H1 (cell line): ENCODE results near the gene MYBPC3. TPM values are rescaled to one million over a fixed set of nuclear protein-coding genes. Genes with fewer than 3 reads are reported as not detected.

Experiments
- CTCF ChIA-PET: fragments of 300-600 bp; sonication (Branson Sonifier 250); formaldehyde crosslinking; loops from one replicate; lab custom pipeline; 2021; ENCODE audit not compliant: partially characterized antibody; lab: Charles Lee
- POLR2A ChIA-PET: fragments of 300-600 bp; sonication (Branson Sonifier 250); formaldehyde crosslinking; loops from one replicate; lab custom pipeline; 2021; ENCODE audit warnings: inconsistent platforms; ENCODE audit not compliant: partially characterized antibody; lab: Charles Lee
- DNase-seq, 2 experiments: peaks; one replicate each; pipeline versions ENCODE4 v3.0.0 to v3.0.0-alpha.2; 2010 to 2022; ENCODE audit warnings: low spot score in 2 of 2, low read depth in 1 of 2, mixed read lengths in 1 of 2
- FAIRE-seq: peaks from 2 replicates; lab custom pipeline; 2011; peaks lifted over from hg19 to GRCh38; lab: Jason Lieb, UNC
- H2AFZ ChIP-seq: 2 replicates; pipeline ENCODE4 v1.8.1; 2012; ENCODE audit warnings: low read length, inconsistent platforms
- H2AK5ac ChIP-seq: 2 replicates; pipeline ENCODE4 v1.6.1; 2013; ENCODE audit warnings: low read depth, low read length
- H2BK120ac ChIP-seq: replicated peaks from 2 replicates; pipeline ENCODE3; 2013; ENCODE audit warnings: low read depth, low read length, inconsistent platforms
- H2BK12ac ChIP-seq: 2 replicates; pipeline ENCODE4 v1.6.1; 2013; ENCODE audit warnings: low read depth, low read length
- H2BK15ac ChIP-seq: 2 replicates; pipeline ENCODE4 v1.6.1; 2013; ENCODE audit warnings: low read length
- H2BK20ac ChIP-seq: 2 replicates; pipeline ENCODE4 v1.6.1; 2013; ENCODE audit warnings: low read length
- H2BK5ac ChIP-seq: 2 replicates; pipeline ENCODE4 v1.6.1; 2013; ENCODE audit warnings: low read depth, low read length
- H3K14ac ChIP-seq: 2 replicates; pipeline ENCODE4 v1.6.1; 2013; ENCODE audit warnings: inconsistent platforms; ENCODE audit not compliant: insufficient read length
- H3K18ac ChIP-seq: 2 replicates; pipeline ENCODE4 v1.6.1; 2013; ENCODE audit warnings: low read length; ENCODE audit errors: extremely low read depth
- H3K23ac ChIP-seq: 2 replicates; pipeline ENCODE4 v1.6.1; 2013; ENCODE audit warnings: inconsistent platforms; ENCODE audit not compliant: insufficient read length
- H3K23me2 ChIP-seq: 2 replicates; pipeline ENCODE4 v1.6.1; 2013; ENCODE audit warnings: low read depth, low read length
- H3K27ac ChIP-seq: 2 replicates; pipeline ENCODE4 v1.6.1; 2011; ENCODE audit warnings: low read depth, low read length, inconsistent platforms
- H3K27me3 ChIP-seq, 4 experiments: replicated peaks in 1 of 4; 1 replicate in 1 of 4; 2 replicates in 3 of 4; pipeline versions ENCODE4 v1.6.1 to v1.8.1; 2011 to 2013; ENCODE audit warnings: low read length in 3 of 4, mild to moderate bottlenecking in 3 of 4, inconsistent platforms in 2 of 4, mixed read lengths in 2 of 4, moderate library complexity in 1 of 4; ENCODE audit not compliant: control insufficient read depth in 3 of 4, insufficient read depth in 3 of 4; ENCODE audit errors: extremely low read depth in 1 of 4
- H3K36me3 ChIP-seq, 4 experiments: 2 replicates each; pipeline versions ENCODE4 v1.6.1 to v1.8.1; 2011 to 2013; ENCODE audit warnings: mild to moderate bottlenecking in 4 of 4, low read length in 3 of 4, moderate library complexity in 2 of 4, control low read depth in 1 of 4, inconsistent platforms in 1 of 4; ENCODE audit not compliant: insufficient read depth in 4 of 4, control insufficient read depth in 2 of 4
- H3K4ac ChIP-seq: replicated peaks from 2 replicates; pipeline ENCODE3; 2013; ENCODE audit warnings: low read length, low read depth, mixed read lengths, inconsistent platforms; ENCODE audit not compliant: insufficient read length
- H3K4me1 ChIP-seq, 4 experiments: replicated peaks in 1 of 4; 1 replicate in 1 of 4; 2 replicates in 3 of 4; pipeline versions ENCODE4 v1.6.1 to v1.8.1; 2011 to 2013; ENCODE audit warnings: low read length in 3 of 4, inconsistent platforms in 2 of 4, mixed read lengths in 1 of 4; ENCODE audit not compliant: insufficient read depth in 4 of 4, control insufficient read depth in 3 of 4
- H3K4me2 ChIP-seq, 2 experiments: 2 replicates each; pipeline versions ENCODE4 v1.6.1 to v1.8.1; 2011 to 2013; ENCODE audit warnings: low read depth in 2 of 2, low read length in 2 of 2, control low read depth in 1 of 2, inconsistent platforms in 1 of 2, mild to moderate bottlenecking in 1 of 2; ENCODE audit not compliant: insufficient read depth in 1 of 2
- H3K4me3 ChIP-seq, 4 experiments: fragments of 200-600, 300-600 bp in 1 of 4; sonication (generic), shearing (Covaris generic), sonication (Bioruptor Twin) in 1 of 4; 2 replicates each; pipeline versions ENCODE4 v1.5.1 to v1.8.1; 2011 to 2016; ENCODE audit warnings: low read length in 4 of 4, low read depth in 3 of 4, control low read depth in 2 of 4, inconsistent platforms in 2 of 4, mild to moderate bottlenecking in 2 of 4, mixed read lengths in 1 of 4, moderate library complexity in 1 of 4; ENCODE audit not compliant: insufficient read depth in 2 of 4; ENCODE audit errors: extremely low read depth in 1 of 4
- H3K56ac ChIP-seq: replicated peaks from 2 replicates; pipeline ENCODE3; 2013; ENCODE audit warnings: low read depth, mild to moderate bottlenecking, mixed read lengths, low read length, inconsistent platforms; ENCODE audit not compliant: insufficient read length
- H3K79me1 ChIP-seq: 2 replicates; pipeline ENCODE4 v1.6.1; 2013; ENCODE audit warnings: low read depth, low read length, control low read depth
- H3K79me2 ChIP-seq, 2 experiments: 2 replicates each; pipeline versions ENCODE4 v1.6.1 to v1.8.1; 2012 to 2013; ENCODE audit warnings: low read length in 2 of 2, mild to moderate bottlenecking in 2 of 2, inconsistent platforms in 1 of 2; ENCODE audit not compliant: insufficient read depth in 2 of 2, control insufficient read depth in 1 of 2
- H3K9ac ChIP-seq, 4 experiments: replicated peaks in 1 of 4; 1 replicate in 1 of 4; 2 replicates in 3 of 4; pipeline versions ENCODE4 v1.6.1 to v1.8.1; 2011 to 2013; ENCODE audit warnings: low read depth in 3 of 4, low read length in 3 of 4, control low read depth in 2 of 4, mild to moderate bottlenecking in 2 of 4, moderate library complexity in 2 of 4, inconsistent platforms in 1 of 4; ENCODE audit errors: extremely low read depth in 1 of 4
- H3K9me3 ChIP-seq, 2 experiments: 2 replicates each; pipeline versions ENCODE4 v1.6.1 to v1.8.1; 2012 to 2013; ENCODE audit warnings: mild to moderate bottlenecking in 2 of 2, moderate library complexity in 2 of 2, control low read depth in 1 of 2, inconsistent platforms in 1 of 2, low read depth in 1 of 2, low read length in 1 of 2, mixed read lengths in 1 of 2; ENCODE audit not compliant: insufficient read depth in 2 of 2
- H4K20me1 ChIP-seq, 2 experiments: replicated peaks in 1 of 2; 2 replicates each; pipeline versions ENCODE3 to v1.8.1; 2011 to 2013; ENCODE audit warnings: inconsistent platforms in 2 of 2, low read length in 2 of 2, mild to moderate bottlenecking in 1 of 2; ENCODE audit not compliant: insufficient read depth in 2 of 2, control insufficient read depth in 1 of 2
- H4K5ac ChIP-seq: 2 replicates; pipeline ENCODE4 v1.6.1; 2013; ENCODE audit warnings: low read length, low read depth, mixed read lengths, inconsistent platforms; ENCODE audit not compliant: insufficient read length
- H4K8ac ChIP-seq: 2 replicates; pipeline ENCODE4 v1.8.0; 2013; ENCODE audit warnings: mild to moderate bottlenecking, moderate library complexity, low read length, inconsistent platforms; ENCODE audit not compliant: insufficient read depth; ENCODE audit errors: extremely low read depth
- H4K91ac ChIP-seq: replicated peaks from 2 replicates; pipeline ENCODE3; 2013; ENCODE audit warnings: low read length, mixed read lengths, inconsistent platforms; ENCODE audit not compliant: insufficient read length
- CTBP2 ChIP-seq: IDR thresholded peaks from 2 replicates; pipeline ENCODE4 v1.7.0; 2011; ENCODE audit warnings: borderline replicate concordance, mild to moderate bottlenecking, moderate library complexity, mixed read lengths, low read length; ENCODE audit not compliant: insufficient read depth, insufficient read length
- JUND ChIP-seq: IDR thresholded peaks from 2 replicates; pipeline ENCODE4 v1.6.1; 2011; ENCODE audit warnings: mild to moderate bottlenecking, improper control_type of control experiment, low read length
- KDM4A ChIP-seq: IDR thresholded peaks from one replicate; pipeline ENCODE4 v1.7.1; 2012; ENCODE audit warnings: low read depth, mild to moderate bottlenecking, moderate library complexity, low read length, inconsistent platforms; ENCODE audit not compliant: severe bottlenecking
- PHF8 ChIP-seq: fragments of 200-600 bp; sonication (generic); conservative IDR thresholded peaks from 2 replicates; pipeline ENCODE4 v1.7.1; 2012; ENCODE audit warnings: low read depth, mild to moderate bottlenecking, inconsistent platforms, low read length, moderate library complexity
- POLR2AphosphoS5 ChIP-seq: IDR thresholded peaks from 2 replicates; pipeline ENCODE4 v1.6.1; 2011; ENCODE audit warnings: low read depth, low read length
- POU5F1 ChIP-seq: IDR thresholded peaks from 2 replicates; pipeline ENCODE4 v1.6.1; 2011; ENCODE audit warnings: low read depth, mild to moderate bottlenecking, low read length, moderate library complexity
- SP1 ChIP-seq: IDR thresholded peaks from 2 replicates; pipeline ENCODE4 v1.6.1; 2011; ENCODE audit warnings: low read depth, low read length
- WGBS, 2 experiments: shearing (Covaris generic) in 1 of 2; methylation state at CpG; one replicate each; pipeline versions ENCODE4 v1.1.6 to v1.1.7; 2013 to 2015; ENCODE audit warnings: low lambda C conversion rate in 2 of 2, mixed read lengths in 2 of 2, inconsistent platforms in 1 of 2, low coverage in 1 of 2, missing lambda C conversion rate in 1 of 2; ENCODE audit not compliant: insufficient replicate concordance in 2 of 2, insufficient coverage in 1 of 2, insufficient read length in 1 of 2; ENCODE audit errors: extremely low coverage in 1 of 2, missing lambda C conversion rate in 1 of 2; 5-methylcytosine and 5-hydroxymethylcytosine counted together
- polyA plus RNA-seq, 7 experiments: library from polyadenylated mRNA; depleted of rRNA in 3 of 7; stranded (reverse) in 5 of 7; unstranded in 2 of 7; fragments of >200 nt in 5 of 7; fragments of 200-250 nt in 2 of 7; gene quantifications; 1 replicate in 5 of 7; 2 replicates in 1 of 7; 4 replicates in 1 of 7; pipeline versions ENCODE4 v1.2.1 to v1.2.3, GENCODE V29; 2011 to 2013; ENCODE audit warnings: missing spikeins in 2 of 7, mixed read lengths in 2 of 7
- total RNA-seq: library from RNA; stranded (reverse); fragmentation: NEBNext Ultra II Directional; extraction: Animal tissue kit (Norgen Biotek cat#: 25700); gene quantifications from 2 replicates; pipeline ENCODE4 v1.2.1, GENCODE V29; 2021
- TF ChIP-seq, protein P1 (sequence below), 3 experiments: IDR thresholded peaks; 1 replicate in 2 of 3; 2 replicates in 1 of 3; pipeline versions ENCODE4 v1.5.1 to v1.6.1; 2011; ENCODE audit warnings: low read length in 3 of 3, mild to moderate bottlenecking in 3 of 3, inconsistent platforms in 2 of 3, low read depth in 1 of 3, moderate library complexity in 1 of 3; ENCODE audit not compliant: insufficient read depth in 1 of 3; ENCODE audit errors: control extremely low read depth in 1 of 3
- TF ChIP-seq, protein P2 (sequence below): IDR thresholded peaks from 2 replicates; pipeline ENCODE4 v1.6.1; 2011; ENCODE audit warnings: low read depth, mild to moderate bottlenecking, low read length; ENCODE audit not compliant: insufficient read depth

The MYBPC3 gene
- total and polyA plus RNA-seq, 2 of the 8 experiments (the other 6 are each of a cell fraction or from before 2014, with no cell fraction given) = 0.05 TPM; not detected in 1

DNA sequence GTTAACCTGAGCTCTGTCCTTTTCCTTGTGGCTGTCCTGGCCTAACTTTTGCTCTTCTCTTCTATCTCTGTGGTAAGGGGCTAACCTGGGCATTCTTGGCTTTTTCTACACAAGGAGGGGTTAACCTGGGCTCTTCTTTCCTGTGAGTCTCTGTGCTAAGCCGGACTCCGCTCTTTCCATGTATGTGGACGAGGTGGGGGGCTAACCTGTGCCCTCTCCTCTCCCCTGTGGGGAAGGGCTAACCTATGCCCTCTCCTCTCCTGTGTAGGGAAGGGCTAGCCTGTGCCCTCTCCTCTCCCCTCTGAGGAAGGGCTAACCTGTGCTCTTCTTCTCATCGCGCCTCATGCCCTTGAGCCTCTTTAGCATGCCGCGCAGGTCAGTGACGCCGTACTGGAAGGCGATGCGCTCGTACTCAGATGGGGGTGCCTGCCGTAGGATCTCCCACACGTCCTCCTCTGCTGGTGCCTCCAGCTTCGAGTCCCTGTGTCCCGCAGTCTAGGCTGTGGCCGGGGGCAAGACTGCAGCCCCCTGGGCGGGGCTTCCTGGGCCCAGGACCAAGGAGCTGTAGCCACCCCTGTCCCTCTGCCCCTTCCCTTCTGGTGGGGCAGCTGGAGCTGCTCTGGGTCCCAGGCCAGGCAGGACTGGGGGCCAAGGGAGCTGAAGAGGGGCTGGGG lies 6.5 kb downstream of the MYBPC3 start:
- ChIA-PET POLR2A (interaction anchor here (0.7 to 1.1 kb wide), 2 partner anchors 19 to 92 kb away, joined by 3 read pairs; no protein-coding TSS in a partner anchor), CTCF (interaction anchor here (0.8 to 5.9 kb wide), 5 partner anchors 8 to 87 kb away, joined by 3 to 35 read pairs (median 4); partner anchors contain the start of gene NR1H3)
- Histone ChIP-seq H3K27me3 (no peaks in the 10 kb centered on the region), H3K18ac (no peak overlapping the region; the same call in 1 of the 2 replicates), H3K36me3 (no peaks in the 10 kb centered on the region), H4K91ac (no peak overlapping the region), H3K4me2 (no peak overlapping the region), H2AFZ (no peak overlapping the region), H4K20me1 (peaks cover 0 to under 1% of the 10 kb centered on the region in 2 experiments), H2BK5ac (no peak overlapping the region), H3K27ac (no peak overlapping the region), H3K4ac (no peak overlapping the region), H3K23ac (no peak overlapping the region), H3K56ac (no peak overlapping the region), H3K4me3 (no peak overlapping the region), H3K79me1 (no peaks in the 10 kb centered on the region; the same call in 1 of the 2 replicates), H3K9ac (no peak overlapping the region), H2BK20ac (no peak overlapping the region), H2BK120ac (no peak overlapping the region), H3K4me1 (peaks cover 0 to 5% (median 3%) of the 10 kb centered on the region in 4 experiments; a peak in 6 of 7 replicates), H4K8ac (no peak overlapping the region), H2BK15ac (no peak overlapping the region), H3K9me3 (no peaks in the 10 kb centered on the region), H2AK5ac (no peak overlapping the region), H3K23me2 (no peaks in the 10 kb centered on the region), H3K14ac (no peak overlapping the region), H3K79me2 (no peaks in the 10 kb centered on the region), H4K5ac (no peak overlapping the region), H2BK12ac (no peak overlapping the region)
- DNase-seq = no peak
- no peak for FAIRE-seq
- TF ChIP-seq SP1 (no peak), POU5F1 (no peak), POLR2AphosphoS5 (no peak), KDM4A (no peak), PHF8 (no peak), JUND (no peak), CTBP2 (no peak)
- TF ChIP-seq, protein P1, sequence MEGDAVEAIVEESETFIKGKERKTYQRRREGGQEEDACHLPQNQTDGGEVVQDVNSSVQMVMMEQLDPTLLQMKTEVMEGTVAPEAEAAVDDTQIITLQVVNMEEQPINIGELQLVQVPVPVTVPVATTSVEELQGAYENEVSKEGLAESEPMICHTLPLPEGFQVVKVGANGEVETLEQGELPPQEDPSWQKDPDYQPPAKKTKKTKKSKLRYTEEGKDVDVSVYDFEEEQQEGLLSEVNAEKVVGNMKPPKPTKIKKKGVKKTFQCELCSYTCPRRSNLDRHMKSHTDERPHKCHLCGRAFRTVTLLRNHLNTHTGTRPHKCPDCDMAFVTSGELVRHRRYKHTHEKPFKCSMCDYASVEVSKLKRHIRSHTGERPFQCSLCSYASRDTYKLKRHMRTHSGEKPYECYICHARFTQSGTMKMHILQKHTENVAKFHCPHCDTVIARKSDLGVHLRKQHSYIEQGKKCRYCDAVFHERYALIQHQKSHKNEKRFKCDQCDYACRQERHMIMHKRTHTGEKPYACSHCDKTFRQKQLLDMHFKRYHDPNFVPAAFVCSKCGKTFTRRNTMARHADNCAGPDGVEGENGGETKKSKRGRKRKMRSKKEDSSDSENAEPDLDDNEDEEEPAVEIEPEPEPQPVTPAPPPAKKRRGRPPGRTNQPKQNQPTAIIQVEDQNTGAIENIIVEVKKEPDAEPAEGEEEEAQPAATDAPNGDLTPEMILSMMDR (IDR thresholded peaks at IDR 0.05; ENCODE audit: control extremely low read depth in 1 of 3, insufficient read depth in 1 of 3, low read depth in 1 of 3, low read length in 3 of 3) = no peak
- TF ChIP-seq, protein P2, sequence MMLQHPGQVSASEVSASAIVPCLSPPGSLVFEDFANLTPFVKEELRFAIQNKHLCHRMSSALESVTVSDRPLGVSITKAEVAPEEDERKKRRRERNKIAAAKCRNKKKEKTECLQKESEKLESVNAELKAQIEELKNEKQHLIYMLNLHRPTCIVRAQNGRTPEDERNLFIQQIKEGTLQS = no peak
- 84% methylated on average over 13 of the region's 18 CpGs; no CpG with 5 or more reads in 1 of the 2 experiments for WGBS, 2 experiments
